SK-N-SH (cell line): Measurements from ENCODE around the gene PNKD. TPM values are rescaled to one million over a fixed set of nuclear protein-coding genes. Genes with fewer than 3 reads are reported as not detected.

Experiments
- CTCF ChIA-PET: fragments of 300-600, 350-600 bp; formaldehyde crosslinking; extraction: SDS; loops from one replicate; lab custom pipeline; 2021; lab: Yijun Ruan, JAX
- POLR2A ChIA-PET: fragments of 350-600 bp; sonication (Branson Sonifier 250); formaldehyde crosslinking; extraction: SDS; loops from one replicate; lab custom pipeline; 2020; ENCODE audit warnings: antibody characterized with exemption, inconsistent platforms; lab: Yijun Ruan, JAX
- DNase-seq: peaks from one replicate; pipeline ENCODE4 v3.0.0; 2012
- H2AFZ ChIP-seq: fragments of 200-600 bp; sonication (generic); 2 replicates; pipeline ENCODE4 v1.8.1; 2016; ENCODE audit warnings: antibody characterized with exemption, mild to moderate bottlenecking, low read depth
- H3F3A ChIP-seq: fragments of 200-600 bp; sonication (generic); replicated peaks from 2 replicates; pipeline ENCODE3; 2016; ENCODE audit warnings: antibody characterized with exemption, mild to moderate bottlenecking; ENCODE audit not compliant: insufficient read depth
- H3K27ac ChIP-seq, 2 experiments: fragments of 200-500 bp in 1 of 2; fragments of 200-600 bp in 1 of 2; sonication (Bioruptor generic) in 1 of 2; sonication (generic), shearing (Covaris generic) in 1 of 2; 2 replicates each; pipeline versions ENCODE4 v1.5.1 to v1.6.1; 2014 to 2016; ENCODE audit warnings: low read depth in 2 of 2, inconsistent platforms in 1 of 2, low read length in 1 of 2, mild to moderate bottlenecking in 1 of 2, mixed read lengths in 1 of 2
- H3K27me3 ChIP-seq: fragments of 200-600 bp; sonication (generic), shearing (Covaris generic); 2 replicates; pipeline ENCODE4 v1.6.1; 2016; ENCODE audit warnings: mixed run types; ENCODE audit not compliant: insufficient read depth
- H3K36me3 ChIP-seq, 2 experiments: fragments of 200-500 bp in 1 of 2; fragments of 200-600 bp in 1 of 2; sonication (Bioruptor generic) in 1 of 2; sonication (generic) in 1 of 2; replicated peaks in 1 of 2; 2 replicates each; pipeline versions ENCODE3 to v1.5.1; 2014 to 2016; ENCODE audit warnings: low read length in 1 of 2, mild to moderate bottlenecking in 1 of 2; ENCODE audit not compliant: insufficient read depth in 2 of 2, control insufficient read depth in 1 of 2
- H3K4me1 ChIP-seq, 2 experiments: fragments of 200-500 bp in 1 of 2; fragments of 200-600 bp in 1 of 2; sonication (Bioruptor generic) in 1 of 2; sonication (generic), shearing (Covaris generic) in 1 of 2; 2 replicates each; pipeline versions ENCODE4 v1.5.1 to v1.6.1; 2014 to 2016; ENCODE audit warnings: low read depth in 1 of 2, low read length in 1 of 2, mixed run types in 1 of 2; ENCODE audit not compliant: insufficient read depth in 2 of 2, control insufficient read depth in 1 of 2
- H3K4me2 ChIP-seq: fragments of 200-600 bp; sonication (generic), shearing (Covaris generic); 2 replicates; pipeline ENCODE4 v1.6.1; 2017; ENCODE audit warnings: mixed run types
- H3K4me3 ChIP-seq, 2 experiments: fragments of 200-500 bp in 1 of 2; fragments of 200-600 bp in 1 of 2; sonication (Bioruptor generic) in 1 of 2; sonication (generic), shearing (Covaris generic) in 1 of 2; 2 replicates each; pipeline versions ENCODE4 v1.5.1 to v1.8.1; 2014 to 2016; ENCODE audit warnings: low read depth in 2 of 2, inconsistent platforms in 1 of 2, low read length in 1 of 2, mild to moderate bottlenecking in 1 of 2, mixed read lengths in 1 of 2, moderate library complexity in 1 of 2
- H3K79me2 ChIP-seq: fragments of 200-600 bp; sonication (generic); 2 replicates; pipeline ENCODE4 v1.8.1; 2017; ENCODE audit warnings: mild to moderate bottlenecking; ENCODE audit not compliant: insufficient read depth
- H3K9ac ChIP-seq: fragments of 200-600 bp; sonication (generic); 2 replicates; pipeline ENCODE4 v1.6.1; 2017; ENCODE audit warnings: mixed run types
- H3K9me2 ChIP-seq: fragments of 200-600 bp; sonication (generic); 2 replicates; pipeline ENCODE4 v1.6.1; 2017; ENCODE audit warnings: mixed run types
- H3K9me3 ChIP-seq: fragments of 200-600 bp; sonication (generic); 2 replicates; pipeline ENCODE4 v1.6.1; 2017; ENCODE audit warnings: mixed run types, mild to moderate bottlenecking, moderate library complexity
- H4K20me1 ChIP-seq: fragments of 200-600 bp; sonication (generic); 2 replicates; pipeline ENCODE4 v1.6.1; 2017; ENCODE audit warnings: mild to moderate bottlenecking, mixed run types; ENCODE audit not compliant: insufficient read depth
- CHD2 ChIP-seq: fragments of 150-350 bp; IDR thresholded peaks from 2 replicates; pipeline ENCODE4 v1.6.1; 2018; ENCODE audit warnings: low read length; ENCODE audit not compliant: partially characterized antibody
- EP300 ChIP-seq, 2 experiments: IDR thresholded peaks; 2 replicates each; pipeline versions ENCODE4 v1.4.0 to v1.6.1; 2012; ENCODE audit warnings: borderline replicate concordance in 1 of 2, low read depth in 1 of 2, low read length in 1 of 2
- EZH2phosphoT487 ChIP-seq: fragments of 200-600 bp; sonication (generic); IDR thresholded peaks from 2 replicates; pipeline ENCODE4 v1.6.1; 2017; ENCODE audit warnings: low read depth, mixed run types, mild to moderate bottlenecking, antibody characterized with exemption, moderate library complexity, borderline replicate concordance
- FOXM1 ChIP-seq: IDR thresholded peaks from 2 replicates; pipeline ENCODE4 v1.4.0; 2012; ENCODE audit warnings: low read depth, mild to moderate bottlenecking
- NFIC ChIP-seq: IDR thresholded peaks from 2 replicates; pipeline ENCODE4 v1.4.0; 2012; ENCODE audit warnings: borderline replicate concordance
- NRF1 ChIP-seq: IDR thresholded peaks from 2 replicates; pipeline ENCODE4 v1.6.1; 2012; ENCODE audit warnings: low read depth, mild to moderate bottlenecking, low read length
- POLR2AphosphoS5 ChIP-seq: IDR thresholded peaks from 2 replicates; pipeline ENCODE4 v1.6.1; 2012; ENCODE audit warnings: low read depth, low read length
- RCOR1 ChIP-seq: fragments of 150-350 bp; IDR thresholded peaks from 2 replicates; pipeline ENCODE4 v1.6.1; 2017; ENCODE audit warnings: antibody characterized with exemption, low read length
- RFX5 ChIP-seq: IDR thresholded peaks from 2 replicates; pipeline ENCODE4 v1.6.1; 2012; ENCODE audit warnings: mild to moderate bottlenecking, improper control_type of control experiment, low read length
- SIN3A ChIP-seq: IDR thresholded peaks from 2 replicates; pipeline ENCODE4 v1.6.1; 2012; ENCODE audit warnings: low read depth, mild to moderate bottlenecking, low read length, moderate library complexity, borderline replicate concordance
- TAF1 ChIP-seq: IDR thresholded peaks from 2 replicates; pipeline ENCODE4 v1.6.1; 2012; ENCODE audit warnings: low read depth, mild to moderate bottlenecking, low read length, moderate library complexity, borderline replicate concordance
- YY1 ChIP-seq: IDR thresholded peaks from 2 replicates; pipeline ENCODE4 v1.4.0; 2012; ENCODE audit warnings: low read depth, mild to moderate bottlenecking
- ZBTB33 ChIP-seq: IDR thresholded peaks from 2 replicates; pipeline ENCODE4 v1.4.0; 2012; ENCODE audit warnings: low read depth, borderline replicate concordance
- WGBS: methylation state at CpG from one replicate; pipeline ENCODE4 v1.1.6; 2017; ENCODE audit warnings: low lambda C conversion rate; 5-methylcytosine and 5-hydroxymethylcytosine counted together
- polyA plus RNA-seq, 3 experiments: library from polyadenylated mRNA; depleted of rRNA; stranded (reverse); fragments of >200 nt; gene quantifications; 2 replicates each; pipeline ENCODE4 v1.2.3, GENCODE V29; 2012
- TF ChIP-seq, protein P1 (sequence below): fragments of 150-350 bp; IDR thresholded peaks from 2 replicates; pipeline ENCODE4 v1.6.1; 2017; ENCODE audit warnings: antibody characterized with exemption, low read length, low read depth, borderline replicate concordance
- TF ChIP-seq, protein P2 (sequence below): IDR thresholded peaks from 2 replicates; pipeline ENCODE4 v1.4.0; 2012; ENCODE audit warnings: low read depth

PNKD gene
- polyA plus RNA-seq, 1 of the 3 experiments (the other 2 are of a cell fraction) = 101 TPM

- Histone ChIP-seq H4K20me1 (no peaks in the 10 kb centered on the region; the same call in 1 of the 2 replicates), H3F3A (peaks cover 20% of the 10 kb centered on the region), H3K36me3 (peaks cover 65 to 98% of the 10 kb centered on the region in 2 experiments), H3K9ac (no peak overlapping the region), H3K4me3 (no peak overlapping the region), H3K27ac (no peak overlapping the region), H2AFZ (no peak overlapping the region), H3K9me3 (no peaks in the 10 kb centered on the region), H3K27me3 (no peaks in the 10 kb centered on the region), H3K79me2 (peaks cover 84% of the 10 kb centered on the region), H3K4me1 (peaks cover 0 to 12% of the 10 kb centered on the region in 2 experiments; a peak in 2 of 4 replicates), H3K9me2 (no peaks in the 10 kb centered on the region), H3K4me2 (no peak overlapping the region)
- ChIA-PET POLR2A (no interaction called here), CTCF (no interaction called here)
- TF ChIP-seq ZBTB33 = no peak
- 65% methylated on average over 3 of the region's 3 CpGs for WGBS
- DNase-seq = no peak
These were observed 35.8 kb upstream of the PNKD start for GRCh38 chr2:218234521-218234920.

DNA sequence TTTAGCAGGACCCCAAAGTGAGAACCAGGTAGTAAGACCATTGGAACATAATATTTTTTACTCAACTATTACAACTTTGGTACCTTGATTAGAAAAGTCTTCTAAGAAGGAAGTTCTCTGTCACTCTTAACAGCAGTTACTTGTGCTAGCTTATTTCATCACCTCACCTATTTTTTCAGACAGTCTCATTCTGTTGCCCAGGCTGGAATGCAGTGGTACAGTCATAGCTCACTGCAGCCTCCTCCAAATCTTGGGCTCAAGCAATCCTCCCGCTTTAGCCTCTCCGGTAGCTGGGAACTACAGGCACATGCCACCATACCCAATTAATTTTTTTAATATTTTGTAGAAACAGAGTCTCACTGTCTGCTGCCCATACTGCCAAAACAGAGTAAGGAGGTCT lies 35.3 kb upstream of the PNKD start:
- no peak for DNase-seq

More for the DNA sequence above, 35.3 kb upstream of the PNKD start:
- no peaks in the 10 kb centered on the region for H3K27me3 ChIP-seq
- ChIA-PET POLR2A (no interaction called here), CTCF (interaction anchor here (0.6 to 1.4 kb wide), 2 partner anchors 37 to 53 kb away, joined by 3 read pairs; no protein-coding TSS in a partner anchor)
- no peaks in the 10 kb centered on the region for H4K20me1 ChIP-seq
- no peak overlapping the region for H3K9ac ChIP-seq
- peaks cover 65 to 98% of the 10 kb centered on the region in 2 experiments for H3K36me3 ChIP-seq
- H3K4me1 ChIP-seq = peaks cover 0 to 7% of the 10 kb centered on the region in 2 experiments; a peak in 2 of 4 replicates
- H3K9me2 ChIP-seq = no peaks in the 10 kb centered on the region
- no peak overlapping the region for H2AFZ ChIP-seq
- no peak overlapping the region for H3K4me2 ChIP-seq
- TF ChIP-seq TAF1 (no peak), RFX5 (no peak), EP300 (IDR thresholded peaks at IDR 0.05; ENCODE audit: borderline replicate concordance in 1 of 2, low read depth in 1 of 2, low read length in 1 of 2) (no peak), RCOR1 (no peak), CHD2 (no peak), POLR2AphosphoS5 (no peak), EZH2phosphoT487 (no peak), NFIC (no peak), NRF1 (no peak), SIN3A (no peak), YY1 (no peak), FOXM1 (no peak)
- TF ChIP-seq, protein P1, sequence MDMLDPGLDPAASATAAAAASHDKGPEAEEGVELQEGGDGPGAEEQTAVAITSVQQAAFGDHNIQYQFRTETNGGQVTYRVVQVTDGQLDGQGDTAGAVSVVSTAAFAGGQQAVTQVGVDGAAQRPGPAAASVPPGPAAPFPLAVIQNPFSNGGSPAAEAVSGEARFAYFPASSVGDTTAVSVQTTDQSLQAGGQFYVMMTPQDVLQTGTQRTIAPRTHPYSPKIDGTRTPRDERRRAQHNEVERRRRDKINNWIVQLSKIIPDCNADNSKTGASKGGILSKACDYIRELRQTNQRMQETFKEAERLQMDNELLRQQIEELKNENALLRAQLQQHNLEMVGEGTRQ = no peak
- TF ChIP-seq, protein P2, sequence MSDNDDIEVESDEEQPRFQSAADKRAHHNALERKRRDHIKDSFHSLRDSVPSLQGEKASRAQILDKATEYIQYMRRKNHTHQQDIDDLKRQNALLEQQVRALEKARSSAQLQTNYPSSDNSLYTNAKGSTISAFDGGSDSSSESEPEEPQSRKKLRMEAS = no peak
- no peak overlapping the region for H3K4me3 ChIP-seq
- no peak overlapping the region for H3K27ac ChIP-seq
- 97% methylated on average over 2 of the region's 2 CpGs for WGBS
- peaks cover 83% of the 10 kb centered on the region for H3K79me2 ChIP-seq
- H3F3A ChIP-seq = peaks cover 15% of the 10 kb centered on the region
- H3K9me3 ChIP-seq = no peaks in the 10 kb centered on the region
